SU-DHL-6 (cell line): ENCODE measurements around the gene ACD.

Experiments
- H2AFZ ChIP-seq: fragments of 200-600 bp; sonication (generic); 2 replicates; pipeline ENCODE4 v1.6.1; 2014; ENCODE audit warnings: low read depth, mild to moderate bottlenecking, moderate library complexity, mixed read lengths, antibody characterized with exemption, low read length; ENCODE audit not compliant: severe bottlenecking
- H3F3A ChIP-seq: fragments of 200-600 bp; shearing (Covaris generic); 2 replicates; pipeline ENCODE4 v1.6.0; 2016; ENCODE audit warnings: antibody characterized with exemption, mild to moderate bottlenecking; ENCODE audit not compliant: insufficient read depth
- H3K27ac ChIP-seq: fragments of 200-600 bp; sonication (generic); 2 replicates; pipeline ENCODE4 v1.5.1; 2016; ENCODE audit warnings: low read depth, mild to moderate bottlenecking, low read length, moderate library complexity, mixed read lengths
- H3K27me3 ChIP-seq: fragments of 200-600 bp; sonication (generic), shearing (Covaris generic); 2 replicates; pipeline ENCODE4 v1.6.0; 2014; ENCODE audit warnings: mild to moderate bottlenecking, low read length
- H3K36me3 ChIP-seq: fragments of 200-600 bp; sonication (generic); 2 replicates; pipeline ENCODE4 v1.6.1; 2014; ENCODE audit warnings: mild to moderate bottlenecking, low read length, mixed read lengths
- H3K4me2 ChIP-seq: fragments of 300-600, 200-600 bp; shearing (Covaris generic), sonication (generic); 2 replicates; pipeline ENCODE4 v1.6.0; 2014; ENCODE audit warnings: low read length, low read depth, mild to moderate bottlenecking; ENCODE audit not compliant: poor library complexity, severe bottlenecking
- H3K4me3 ChIP-seq: fragments of 200-600 bp; sonication (generic); 2 replicates; pipeline ENCODE4 v1.5.1; 2014; ENCODE audit warnings: antibody characterized with exemption, low read length, mild to moderate bottlenecking, mixed read lengths; ENCODE audit not compliant: insufficient read depth, poor library complexity, severe bottlenecking
- H3K79me2 ChIP-seq: fragments of 200-600 bp; sonication (generic); 2 replicates; pipeline ENCODE4 v1.6.1; 2014; ENCODE audit warnings: mild to moderate bottlenecking, low read length, moderate library complexity; ENCODE audit not compliant: insufficient read depth
- H3K9ac ChIP-seq: fragments of 200-600 bp; sonication (generic); 2 replicates; pipeline ENCODE4 v1.7.0; 2014; ENCODE audit warnings: mild to moderate bottlenecking, low read length
- H3K9me2 ChIP-seq: fragments of 200-600 bp; sonication (generic); replicated peaks from 2 replicates; pipeline ENCODE4 v1.6.1; 2014; ENCODE audit warnings: low read length; ENCODE audit not compliant: insufficient read depth
- H3K9me3 ChIP-seq: fragments of 200-600 bp; sonication (generic); 2 replicates; pipeline ENCODE4 v1.6.1; 2014; ENCODE audit warnings: low read length, mixed read lengths; ENCODE audit not compliant: insufficient read depth
- H4K20me1 ChIP-seq: fragments of 200-600 bp; sonication (generic); 2 replicates; pipeline ENCODE4 v1.6.1; 2014; ENCODE audit warnings: low read depth, mild to moderate bottlenecking, antibody characterized with exemption, low read length, moderate library complexity, mixed read lengths
- CTCF ChIP-seq: fragments of 200-600 bp; sonication (generic); IDR thresholded peaks from one replicate; pipeline ENCODE4 v1.5.1; 2017; ENCODE audit warnings: antibody characterized with exemption, mild to moderate bottlenecking, low read length, moderate library complexity; ENCODE audit not compliant: insufficient read depth, poor library complexity, severe bottlenecking
- EZH2phosphoT487 ChIP-seq: fragments of 200-600 bp; sonication (generic), shearing (Covaris generic); conservative IDR thresholded peaks from 2 replicates; pipeline ENCODE4 v1.6.1; 2018; ENCODE audit warnings: mild to moderate bottlenecking, antibody characterized with exemption, low read length, moderate library complexity, mixed read lengths

ACD gene

GRCh38 chr16:67636713-67637112 is 23.3 kb downstream of the ACD start:
- Histone ChIP-seq H3K9me3 (no peaks in the 10 kb centered on the region), H4K20me1 (no peaks in the 10 kb centered on the region), H2AFZ (no peak overlapping the region), H3K4me3 (no peak overlapping the region), H3K79me2 (no peaks in the 10 kb centered on the region), H3K9me2 (no peaks in the 10 kb centered on the region), H3K27me3 (no peaks in the 10 kb centered on the region), H3K36me3 (peaks cover 30% of the 10 kb centered on the region), H3F3A (peaks cover 8% of the 10 kb centered on the region), H3K9ac (no peak overlapping the region), H3K4me2 (no peak overlapping the region), H3K27ac (no peak overlapping the region)
- TF ChIP-seq CTCF (no peak), EZH2phosphoT487 (no peak)

GRCh38 chr16:67632415-67633172 is 27.5 kb downstream of the ACD start:
- H3K27me3 ChIP-seq, result no peaks in the 10 kb centered on the region
- H3K4me3 ChIP-seq, result no peak overlapping the region
- no peak overlapping the region for H3K27ac ChIP-seq
- H4K20me1 ChIP-seq, result no peaks in the 10 kb centered on the region
- no peak overlapping the region for H2AFZ ChIP-seq
- no peaks in the 10 kb centered on the region for H3K79me2 ChIP-seq
- H3K4me2 ChIP-seq, result no peak overlapping the region
- H3K9ac ChIP-seq, result no peak overlapping the region
- no peaks in the 10 kb centered on the region for H3K9me2 ChIP-seq
- H3K36me3 ChIP-seq, result peaks cover 25% of the 10 kb centered on the region; the same call in 1 of the 2 replicates
- H3K9me3 ChIP-seq, result no peaks in the 10 kb centered on the region
- H3F3A ChIP-seq, result no peaks in the 10 kb centered on the region
- no peak for TF ChIP-seq EZH2phosphoT487
- TF ChIP-seq CTCF, result no peak

- Histone ChIP-seq H3K4me3 (no peak overlapping the region), H3K9me2 (no peaks in the 10 kb centered on the region), H3K79me2 (no peaks in the 10 kb centered on the region), H4K20me1 (no peaks in the 10 kb centered on the region), H3F3A (no peaks in the 10 kb centered on the region), H3K36me3 (peaks cover 26% of the 10 kb centered on the region), H2AFZ (no peak overlapping the region), H3K9me3 (no peaks in the 10 kb centered on the region), H3K4me2 (no peak overlapping the region), H3K27ac (no peak overlapping the region), H3K9ac (no peak overlapping the region), H3K27me3 (no peaks in the 10 kb centered on the region)
- TF ChIP-seq CTCF (no peak), EZH2phosphoT487 (no peak)
These were observed 31.8 kb downstream of the ACD start for GRCh38 chr16:67628216-67628615.
